ENCODE measurements around the gene DPP10.

The DPP10 gene

GRCh38 chr2:114789989-114790388 is 347.5 kb downstream of the DPP10 start:
- no peak for DNase-seq

GRCh38 chr2:114797540-114797939 is 355.1 kb downstream of the DPP10 start:
- no peak for DNase-seq

- no peak for DNase-seq
Observed at GRCh38 chr2:114797942-114798341, 355.5 kb downstream of the DPP10 start.

- peak in 1 of 58 donors; percentile 3 for DNase-seq
Observed at GRCh38 chr2:114800371-114800770, 357.9 kb downstream of the DPP10 start.

- DNase-seq: no peak
Observed at GRCh38 chr2:114805195-114805594, 362.8 kb downstream of the DPP10 start.

- no peak for DNase-seq
Observed at GRCh38 chr2:114810092-114810491, 367.7 kb downstream of the DPP10 start.

- DNase-seq: no peak
Observed at GRCh38 chr2:114812261-114812660, 369.8 kb downstream of the DPP10 start.

- DNase-seq: no peak
Observed at GRCh38 chr2:114814355-114814754, 371.9 kb downstream of the DPP10 start.

GRCh38 chr2:114821055-114821454 is 378.6 kb downstream of the DPP10 start:
- no peak for DNase-seq

- DNase-seq: no peak
Observed at GRCh38 chr2:114843963-114844362, 401.5 kb downstream of the DPP10 start.

- no peak for DNase-seq
Observed at GRCh38 chr2:114857196-114857595, 414.8 kb downstream of the DPP10 start.

- DNase-seq: no peak
Observed at GRCh38 chr2:114859726-114860510, 417.5 kb downstream of the DPP10 start.

- DNase-seq: peak in 2 of 58 donors; percentile 32 to 36
Observed at GRCh38 chr2:114862243-114862642, 419.8 kb downstream of the DPP10 start.

GRCh38 chr2:114864901-114865300 is 422.5 kb downstream of the DPP10 start:
- DNase-seq: no peak

GRCh38 chr2:114880046-114880445 is 437.6 kb downstream of the DPP10 start:
- DNase-seq: no peak

- DNase-seq: no peak
Observed at GRCh38 chr2:114919985-114920384, 477.5 kb downstream of the DPP10 start.

GRCh38 chr2:114922076-114922475 is 479.6 kb downstream of the DPP10 start:
- DNase-seq: no peak

- no peak for DNase-seq
Observed at GRCh38 chr2:114925296-114926255, 483.1 kb downstream of the DPP10 start.

GRCh38 chr2:114926303-114926702 is 483.9 kb downstream of the DPP10 start:
- no peak for DNase-seq

- DNase-seq: no peak
Observed at GRCh38 chr2:114929225-114929624, 486.8 kb downstream of the DPP10 start.

GRCh38 chr2:114933671-114934241 is 491.3 kb downstream of the DPP10 start:
- no peak for DNase-seq

GRCh38 chr2:114935031-114935430 is 492.6 kb downstream of the DPP10 start:
- DNase-seq: no peak

Data from anterior cingulate cortex (tissue), 58 donors.